ENCODE measurements around the gene SMYD3.

SMYD3 gene

GRCh38 chr1:245797592-245798348 lies 709.3 kb downstream of the SMYD3 start:
- FAIRE-seq (no peak), DNase-seq (ENCODE audit: insufficient read length, low spot score) (no peak)
- TF ChIP-seq CTCF (IDR thresholded peaks at IDR 0.05; ENCODE audit: insufficient read depth, missing control alignments), result peak; percentile 37

DNA sequence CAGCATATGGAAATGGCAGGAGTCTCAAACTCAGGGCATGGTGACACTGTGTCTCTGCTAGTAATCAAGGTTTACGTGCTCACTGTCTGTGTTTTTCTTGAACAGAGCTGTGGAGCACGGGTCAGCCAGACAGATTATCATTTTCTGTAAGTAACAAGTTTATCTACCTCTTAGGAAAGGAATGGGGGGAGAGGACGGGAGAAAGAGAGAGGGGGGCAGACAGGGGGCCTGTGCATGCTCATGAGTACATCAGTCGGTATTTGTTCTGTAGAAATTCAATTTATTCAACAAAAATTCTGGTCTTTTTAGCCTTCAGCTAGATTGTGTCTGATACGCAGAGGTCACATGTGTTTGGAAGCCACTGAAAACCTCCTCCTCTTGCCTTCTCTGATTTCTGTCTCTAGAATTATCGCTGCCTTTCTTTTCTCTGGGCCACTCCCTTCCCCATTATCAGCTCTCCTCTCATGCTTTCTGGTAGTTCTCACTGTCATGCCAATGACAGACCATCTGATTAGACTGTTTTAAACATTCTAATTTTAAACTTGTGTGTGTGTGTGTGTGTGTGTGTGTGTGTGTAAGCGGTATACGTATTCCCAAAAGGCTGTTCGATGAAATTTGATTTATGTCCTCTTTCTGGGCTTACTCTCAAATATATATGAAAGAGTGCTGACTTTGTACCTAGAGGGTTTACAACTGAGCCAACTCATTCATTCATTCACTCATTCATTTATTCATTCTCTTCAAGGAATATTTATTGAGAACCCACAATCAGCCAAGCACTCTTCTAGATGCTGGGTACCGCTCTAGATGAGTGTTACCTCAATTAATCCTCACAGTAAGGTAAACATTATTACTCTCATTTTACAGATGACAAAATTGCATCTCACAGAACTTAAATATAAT lies 715.4 kb downstream of the SMYD3 start:
- no peak for FAIRE-seq

DNA sequence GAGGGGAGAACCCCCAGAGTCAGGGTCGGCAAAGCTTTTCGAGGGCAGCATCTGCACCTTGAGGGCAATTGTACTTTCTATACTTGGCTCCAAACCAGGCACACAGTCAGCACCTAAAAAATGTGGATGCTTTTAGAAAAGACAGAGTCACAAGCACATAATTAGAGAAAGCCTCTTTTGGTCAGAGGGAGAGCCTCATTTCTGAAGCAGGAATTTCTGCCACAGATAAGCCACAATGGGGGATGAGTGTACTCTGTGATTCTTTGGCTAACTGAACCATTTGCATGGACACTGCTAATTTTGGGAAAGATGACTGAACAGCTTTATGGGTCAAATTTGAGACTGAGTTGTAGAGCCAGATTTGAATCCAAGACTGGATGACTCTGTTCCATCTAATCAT lies 716.6 kb downstream of the SMYD3 start:
- FAIRE-seq (no peak), DNase-seq (ENCODE audit: insufficient read length, low spot score) (no peak)
- no peak for TF ChIP-seq CTCF (IDR thresholded peaks at IDR 0.05; ENCODE audit: insufficient read depth, missing control alignments)

More for the DNA sequence above, 715.4 kb downstream of the SMYD3 start:
- DNase-seq (ENCODE audit: insufficient read length, low spot score), result no peak
- TF ChIP-seq CTCF (IDR thresholded peaks at IDR 0.05; ENCODE audit: insufficient read depth, missing control alignments), result no peak

DNA sequence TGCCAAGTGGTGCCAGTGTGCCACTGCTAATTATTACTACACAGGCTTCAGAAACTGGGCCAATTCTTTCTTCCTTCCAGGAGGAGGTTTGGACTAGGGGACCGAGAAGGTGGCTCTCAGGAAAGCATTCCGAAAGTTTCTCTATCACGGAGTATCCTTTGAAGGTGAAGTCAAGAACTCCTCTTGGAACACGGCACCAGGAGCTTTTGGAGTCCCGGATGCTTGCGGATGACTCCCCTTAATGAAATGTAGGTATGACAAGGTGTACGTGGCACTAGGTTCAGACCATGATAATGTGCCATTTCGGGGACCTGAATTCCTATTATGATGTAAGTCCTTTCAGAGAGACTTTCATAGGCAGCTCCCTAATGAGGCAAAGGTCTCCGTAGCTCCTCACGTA lies 718.2 kb downstream of the SMYD3 start:
- TF ChIP-seq CTCF (IDR thresholded peaks at IDR 0.05; ENCODE audit: insufficient read depth, missing control alignments), result no peak
- FAIRE-seq (no peak), DNase-seq (ENCODE audit: insufficient read length, low spot score) (no peak)

DNA sequence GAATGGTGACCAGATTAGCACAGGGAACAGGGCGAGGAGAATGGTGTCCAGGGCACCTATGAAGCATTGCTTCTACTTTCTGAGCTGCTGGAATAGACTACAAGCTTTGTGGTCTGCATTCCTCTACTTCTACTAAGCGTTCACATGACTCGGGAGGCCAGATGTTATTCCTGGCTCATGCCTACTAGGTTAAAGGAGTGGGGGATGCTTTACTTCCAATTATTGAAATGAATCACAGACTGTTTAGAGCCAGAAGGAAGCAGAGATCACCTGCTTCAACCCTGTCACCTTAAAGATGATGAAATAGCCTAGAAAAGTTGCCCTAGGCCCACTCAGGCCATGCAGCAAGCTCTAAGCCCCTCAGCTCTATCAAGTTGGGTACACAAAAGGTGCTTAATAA lies 718.8 kb downstream of the SMYD3 start:
- no peak for DNase-seq (ENCODE audit: insufficient read length, low spot score)
- no peak for TF ChIP-seq CTCF (IDR thresholded peaks at IDR 0.05; ENCODE audit: insufficient read depth, missing control alignments)
- FAIRE-seq, result no peak

DNA sequence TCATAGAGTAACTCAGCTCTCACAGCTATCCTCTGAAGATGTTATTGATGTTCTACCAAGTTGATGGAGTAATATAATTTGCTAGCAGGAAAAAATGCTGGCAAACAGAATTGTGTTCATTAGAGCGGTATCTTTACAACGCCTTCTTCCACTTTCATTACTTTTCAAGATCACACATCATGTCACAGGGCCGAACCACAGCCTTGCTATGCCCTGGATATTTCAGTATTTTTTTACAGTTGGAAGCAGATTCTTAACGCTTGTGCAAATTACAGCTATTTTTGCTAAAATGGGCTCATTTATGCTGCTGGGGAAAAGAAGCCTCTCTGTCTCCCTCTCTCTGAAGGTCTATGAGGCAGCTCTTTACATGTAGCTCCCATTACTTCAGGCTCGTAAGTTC lies 720.1 kb downstream of the SMYD3 start:
- DNase-seq (ENCODE audit: insufficient read length, low spot score), result no peak
- FAIRE-seq, result no peak
- no peak for TF ChIP-seq CTCF (IDR thresholded peaks at IDR 0.05; ENCODE audit: insufficient read depth, missing control alignments)
